ENCODE data around the gene ZNF410.
A peak's percentile ranks its signal among the peaks of the same experiment; 100 is the strongest.
"Not testable (repeated sequence)": the region's sequence is repeated elsewhere in the genome, so short reads cannot be mapped to it uniquely, and the experiment has no call there.

ZNF410 gene, protein sequence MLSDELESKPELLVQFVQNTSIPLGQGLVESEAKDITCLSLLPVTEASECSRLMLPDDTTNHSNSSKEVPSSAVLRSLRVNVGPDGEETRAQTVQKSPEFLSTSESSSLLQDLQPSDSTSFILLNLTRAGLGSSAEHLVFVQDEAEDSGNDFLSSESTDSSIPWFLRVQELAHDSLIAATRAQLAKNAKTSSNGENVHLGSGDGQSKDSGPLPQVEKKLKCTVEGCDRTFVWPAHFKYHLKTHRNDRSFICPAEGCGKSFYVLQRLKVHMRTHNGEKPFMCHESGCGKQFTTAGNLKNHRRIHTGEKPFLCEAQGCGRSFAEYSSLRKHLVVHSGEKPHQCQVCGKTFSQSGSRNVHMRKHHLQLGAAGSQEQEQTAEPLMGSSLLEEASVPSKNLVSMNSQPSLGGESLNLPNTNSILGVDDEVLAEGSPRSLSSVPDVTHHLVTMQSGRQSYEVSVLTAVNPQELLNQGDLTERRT

GRCh38 chr14:73886449-73887317, at the start of gene ZNF410:
TSS of gene ZNF410 (plus strand) at chr14:73886859. CDS start at chr14:73892176, 5,317 bp downstream.
- DNase-seq: peak; percentile 87 to 89

DNA sequence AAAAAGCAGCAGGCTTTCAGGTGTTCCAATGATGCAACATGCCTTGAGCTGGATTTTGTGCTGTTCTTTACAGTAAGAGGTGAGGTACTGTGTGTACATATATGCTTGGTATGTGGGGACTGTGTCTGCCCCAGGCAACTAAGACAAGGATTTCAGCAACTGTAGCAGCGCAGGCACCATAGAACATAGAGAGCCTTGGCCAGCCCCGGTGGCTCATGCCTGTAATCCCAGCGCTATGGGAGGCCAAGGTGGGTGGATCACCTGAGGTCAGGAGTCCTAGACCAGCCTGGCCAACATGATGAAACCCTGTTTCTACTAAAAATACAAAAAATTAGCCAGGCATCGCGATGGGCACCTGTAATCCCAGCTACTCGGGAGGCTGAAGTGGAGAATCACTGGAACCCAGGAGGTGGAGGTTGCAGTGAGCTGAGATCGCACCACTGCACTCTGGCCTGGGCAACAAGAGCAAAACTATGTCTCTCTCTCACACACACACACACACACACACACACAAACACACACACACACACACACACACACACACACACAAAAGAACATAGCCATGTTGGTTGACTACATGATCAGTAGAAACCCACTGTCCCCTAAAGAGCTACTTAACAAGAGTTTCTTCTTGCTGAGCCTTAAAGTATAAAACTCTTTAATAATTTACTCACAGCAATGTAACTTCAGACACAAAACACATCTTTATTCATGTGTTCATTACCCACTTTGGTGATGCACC, 48.2 kb upstream of the ZNF410 start:
- DNase-seq: not testable (repeated sequence)

- no peak for DNase-seq
Measured at GRCh38 chr14:73842201-73842600, 44.5 kb upstream of the ZNF410 start.

- no peak for DNase-seq
Measured at GRCh38 chr14:73842851-73843250, 43.8 kb upstream of the ZNF410 start.

DNA sequence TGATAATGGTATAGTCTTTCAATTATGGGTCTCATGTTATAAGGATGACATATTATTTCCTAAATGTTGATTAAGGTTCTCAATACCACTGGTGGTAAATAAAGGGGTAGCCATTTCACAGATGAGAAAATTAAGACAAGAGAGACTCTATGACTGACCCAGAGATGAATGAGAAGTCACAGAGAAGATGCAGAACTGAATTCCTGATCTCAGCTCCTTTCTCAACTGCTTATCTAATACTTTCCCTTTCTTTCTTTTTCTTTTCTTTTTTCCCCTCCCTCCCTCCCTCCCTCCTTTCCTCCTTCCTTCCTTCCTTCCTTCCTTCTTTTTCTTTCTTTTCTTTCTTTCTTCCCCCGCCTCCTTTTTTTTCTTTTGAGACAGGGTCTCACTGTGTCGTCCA, 43.4 kb upstream of the ZNF410 start:
- no peak for DNase-seq

DNA sequence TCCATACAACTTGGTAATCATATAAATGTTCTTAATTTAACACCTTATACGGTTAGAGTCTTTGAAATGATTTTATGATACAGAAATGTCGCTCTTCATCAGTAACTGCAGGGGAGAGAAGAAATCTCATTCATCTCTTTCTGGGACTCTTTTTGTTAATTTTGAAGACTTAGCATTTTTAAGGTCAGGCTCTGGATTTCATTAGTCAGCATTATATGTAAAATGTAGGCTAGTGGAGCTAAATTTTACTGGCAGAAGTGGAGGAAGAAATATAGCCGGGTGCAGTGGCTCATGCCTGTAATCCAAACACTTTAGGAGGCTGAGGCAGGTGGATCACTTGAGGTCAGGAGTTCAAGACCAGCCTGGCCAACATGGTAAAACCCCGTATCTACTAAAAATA, 39.7 kb upstream of the ZNF410 start:
- no peak for DNase-seq

DNA sequence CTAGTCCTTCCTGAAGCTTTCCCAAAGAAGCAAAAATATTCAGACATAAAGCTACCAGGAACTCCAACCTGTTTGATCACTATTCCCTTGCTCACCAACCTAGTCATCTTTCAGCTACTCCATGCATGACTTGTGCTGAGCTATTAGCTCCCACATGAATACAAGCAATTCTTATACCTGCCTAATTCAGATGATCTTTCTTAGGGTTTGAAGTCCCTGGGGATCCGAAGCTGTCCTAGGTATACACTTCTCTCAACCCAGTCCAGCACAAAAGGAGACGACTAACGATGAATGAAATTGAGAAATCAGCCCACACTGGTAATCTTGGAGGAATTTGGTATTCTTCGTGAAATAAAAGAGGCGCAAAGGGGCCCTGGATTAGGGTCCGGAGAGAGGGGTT, 35.7 kb upstream of the ZNF410 start:
- DNase-seq: no peak

DNA sequence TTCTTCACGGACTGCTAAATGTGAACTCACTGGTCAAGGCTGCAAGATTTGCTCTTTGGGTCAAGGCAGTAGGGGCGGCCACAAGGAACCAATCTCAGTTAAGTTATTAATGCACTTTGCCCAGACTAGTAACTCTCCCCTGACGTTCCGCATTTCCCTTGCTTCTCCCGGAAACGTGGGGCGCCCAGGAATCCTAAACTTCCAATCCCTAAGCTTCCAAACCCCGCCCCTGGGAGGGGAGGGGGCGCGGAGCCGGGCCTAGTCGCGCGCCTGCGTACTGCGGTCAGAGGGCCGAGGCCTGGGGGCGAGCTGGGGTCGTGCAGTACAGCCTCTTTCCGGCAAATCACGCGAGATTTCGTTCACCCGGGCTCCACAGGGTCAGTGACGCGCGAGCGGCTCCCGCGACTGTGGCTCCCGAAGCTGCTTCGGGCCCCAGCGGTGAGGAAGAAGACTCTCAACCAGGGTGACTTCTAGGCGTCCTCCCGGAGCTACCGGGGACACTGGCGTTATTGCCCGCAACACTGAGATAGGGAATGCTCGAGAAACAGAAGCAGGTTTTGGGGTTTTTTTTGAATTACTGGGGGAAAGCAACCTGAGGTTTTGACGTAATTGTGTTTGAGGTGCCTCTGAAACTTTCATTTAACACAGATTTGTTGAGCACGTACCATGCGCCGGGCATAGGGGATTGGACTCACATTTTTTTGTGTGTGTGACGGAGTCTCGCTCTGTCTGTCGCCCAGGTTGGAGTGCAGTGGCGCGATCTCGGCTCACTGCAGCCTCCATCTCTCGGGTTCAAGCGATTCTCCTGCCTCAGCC, 34.9 kb upstream of the ZNF410 start, which contains the start of gene PTGR2:
Gene PTGR2, plus strand, starts transcription at position 265 of the 816 bp plus-strand sequence. CDS start 7,032 bp downstream, outside the sequence.
- peak; percentile 88 to 91 for DNase-seq

GRCh38 chr14:73859145-73859544, 27.5 kb upstream of the ZNF410 start:
- no peak for DNase-seq

- DNase-seq: no peak
Measured at GRCh38 chr14:73861073-73861472, 25.6 kb upstream of the ZNF410 start.

GRCh38 chr14:73862480-73862879, 24.2 kb upstream of the ZNF410 start:
- no peak for DNase-seq

GRCh38 chr14:73863209-73863608, 23.4 kb upstream of the ZNF410 start:
- DNase-seq: no peak

- DNase-seq: no peak
Measured at GRCh38 chr14:73865534-73866113, 21.0 kb upstream of the ZNF410 start.

- not testable (repeated sequence) for DNase-seq
Measured at GRCh38 chr14:73869754-73870153, 16.9 kb upstream of the ZNF410 start.

- DNase-seq: no peak
Measured at GRCh38 chr14:73870525-73871235, 16.0 kb upstream of the ZNF410 start.

DNA sequence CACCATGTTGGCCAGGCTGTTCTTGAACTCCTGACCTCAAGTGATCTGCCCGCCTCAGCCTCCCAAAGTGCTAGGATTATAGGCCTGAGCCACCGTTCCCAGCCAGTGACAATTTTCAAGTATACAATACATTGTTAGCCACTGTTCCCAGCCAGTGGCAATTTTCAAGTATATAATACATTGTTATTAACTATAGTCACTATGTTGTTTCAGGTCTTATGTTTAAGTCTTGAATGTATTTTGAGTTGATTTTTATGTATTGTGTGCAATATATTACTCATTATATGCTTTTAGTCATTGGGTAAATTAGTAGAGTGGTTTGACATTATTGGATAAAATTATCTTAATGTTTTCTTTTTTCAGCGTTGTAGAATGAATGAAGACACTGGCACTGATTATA, 13.0 kb upstream of the ZNF410 start:
- no peak for DNase-seq

DNA sequence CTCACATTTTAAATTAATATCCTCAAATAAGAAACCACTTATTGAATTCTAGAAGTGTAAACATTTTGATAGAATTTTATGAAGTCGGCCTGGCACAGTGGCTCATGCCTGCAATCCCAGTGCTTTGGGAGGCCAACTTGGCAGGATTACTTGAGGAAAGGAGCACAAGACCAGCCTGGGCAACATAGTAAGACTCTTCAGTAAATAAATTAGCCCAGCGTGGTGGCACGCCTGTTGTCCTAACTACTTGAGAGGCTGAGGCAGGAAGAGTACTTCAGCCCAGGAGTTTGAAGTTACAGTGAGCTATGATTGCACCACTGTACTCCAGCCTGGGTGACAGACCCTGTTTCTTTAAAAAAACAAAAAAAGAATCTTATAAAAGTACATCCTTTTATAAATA, 8.9 kb upstream of the ZNF410 start:
- DNase-seq: no peak

GRCh38 chr14:73878436-73878835, 8.2 kb upstream of the ZNF410 start:
- no peak for DNase-seq

DNA sequence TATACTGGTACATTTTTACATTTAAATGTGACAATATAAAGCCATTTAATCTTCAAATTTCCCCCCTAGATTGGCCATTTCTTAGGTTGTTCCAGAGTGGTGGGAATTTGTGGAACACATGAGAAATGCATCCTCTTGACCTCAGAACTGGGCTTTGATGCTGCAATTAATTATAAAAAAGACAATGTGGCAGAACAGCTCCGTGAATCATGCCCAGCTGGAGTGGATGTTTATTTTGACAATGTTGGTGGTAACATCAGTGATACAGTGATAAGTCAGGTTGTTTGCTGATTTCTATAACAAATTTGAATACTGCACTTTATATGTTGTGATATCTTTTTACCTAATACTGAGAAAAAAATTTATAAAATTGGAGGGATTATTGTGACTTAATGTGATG, 7.6 kb upstream of the ZNF410 start:
- no peak for DNase-seq

DNA sequence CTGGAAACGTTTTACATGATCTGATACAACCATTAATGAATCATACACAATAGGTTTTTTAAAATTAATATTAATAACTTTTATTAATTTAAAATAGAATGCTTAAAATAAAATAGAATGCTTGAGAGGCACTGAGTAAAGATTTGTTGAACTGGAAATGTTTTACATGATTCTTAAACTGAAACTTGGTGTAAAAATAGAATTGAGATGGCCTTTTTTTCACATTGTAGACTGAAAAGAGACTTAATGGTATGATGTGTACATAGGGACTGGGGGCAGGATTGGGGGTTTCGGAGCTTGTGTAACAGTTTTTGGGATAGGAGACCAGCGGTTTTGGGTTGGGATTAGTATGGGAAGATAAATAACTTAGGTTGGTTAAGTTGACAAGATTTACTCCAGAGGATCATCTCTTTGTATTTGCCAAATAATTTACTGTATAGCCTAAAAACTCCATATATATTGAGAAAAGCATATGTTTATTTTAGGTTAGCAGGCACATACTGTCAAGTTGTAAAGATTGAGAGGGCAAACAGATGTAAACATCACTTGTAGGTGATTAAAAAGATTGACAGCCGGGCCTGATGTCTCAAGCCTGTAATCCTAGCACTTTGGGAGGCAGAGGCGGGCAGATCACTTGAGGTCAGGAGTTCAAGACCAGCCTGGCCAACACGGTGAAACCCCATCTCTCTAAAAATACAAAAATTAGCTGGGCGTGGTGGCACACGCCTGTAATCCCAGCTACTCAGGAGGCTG, 2.0 kb upstream of the ZNF410 start:
- no peak for DNase-seq

All from activated CD4-positive, alpha-beta T cell treated with anti-CD3 and anti-CD28 coated beads, Interleukin-2, amount 50 U/mL, for 4 hours (primary cell).